ENCODE data around the gene URI1. TPM values are rescaled to one million over a fixed set of nuclear protein-coding genes. Genes with fewer than 3 reads are reported as not detected.

Gene URI1
- total and polyA plus RNA-seq, 2 donors = 37.9 to 111 TPM

- Histone ChIP-seq H3K4me1 (ENCODE audit: insufficient read depth) (no peaks in the 10 kb centered on the region), H3K27ac (ENCODE audit: low read depth) (no peak overlapping the region), H3K36me3 (ENCODE audit: insufficient read depth) (no peaks in the 10 kb centered on the region), H3K4me3 (ENCODE audit: low read depth, low read length) (no peak overlapping the region)
- no peak for DNase-seq (ENCODE audit: extremely low spot score)
- WGBS = 91% methylated on average over 3 of the region's 3 CpGs
Observed at GRCh38 chr19:30001301-30001700, 59.3 kb downstream of the URI1 start.

GRCh38 chr19:30001791-30002190 is 59.8 kb downstream of the URI1 start:
- no peak for DNase-seq (ENCODE audit: extremely low spot score)
- 55% methylated on average over 4 of the region's 4 CpGs for WGBS
- no peak overlapping the region for H3K4me3 ChIP-seq (ENCODE audit: low read depth, low read length)
- H3K36me3 ChIP-seq (ENCODE audit: insufficient read depth) = no peaks in the 10 kb centered on the region
- no peaks in the 10 kb centered on the region for H3K4me1 ChIP-seq (ENCODE audit: insufficient read depth)
- H3K27ac ChIP-seq (ENCODE audit: low read depth) = no peak overlapping the region

GRCh38 chr19:30003866-30004265 is 61.8 kb downstream of the URI1 start:
- Histone ChIP-seq H3K36me3 (ENCODE audit: insufficient read depth) (no peaks in the 10 kb centered on the region), H3K27ac (ENCODE audit: low read depth) (no peak overlapping the region), H3K4me1 (ENCODE audit: insufficient read depth) (no peaks in the 10 kb centered on the region), H3K4me3 (ENCODE audit: low read depth, low read length) (no peak overlapping the region)
- DNase-seq (ENCODE audit: extremely low spot score) = no peak
- 52% methylated on average over 6 of the region's 6 CpGs for WGBS

- Histone ChIP-seq H3K4me3 (ENCODE audit: low read depth, low read length) (no peak overlapping the region), H3K4me1 (ENCODE audit: insufficient read depth) (no peaks in the 10 kb centered on the region), H3K36me3 (ENCODE audit: insufficient read depth) (no peaks in the 10 kb centered on the region), H3K27ac (ENCODE audit: low read depth) (no peak overlapping the region)
- DNase-seq (ENCODE audit: extremely low spot score) = no peak
- 89% methylated on average over 1 of the region's 1 CpG for WGBS
Observed at GRCh38 chr19:30004403-30004802, 62.4 kb downstream of the URI1 start.

- no peak overlapping the region for H3K4me3 ChIP-seq (ENCODE audit: low read depth, low read length)
- DNase-seq (ENCODE audit: extremely low spot score) = no peak
- 79% methylated on average over 4 of the region's 4 CpGs for WGBS
- no peaks in the 10 kb centered on the region for H3K4me1 ChIP-seq (ENCODE audit: insufficient read depth)
- H3K36me3 ChIP-seq (ENCODE audit: insufficient read depth) = no peaks in the 10 kb centered on the region
- no peak overlapping the region for H3K27ac ChIP-seq (ENCODE audit: low read depth)
Observed at GRCh38 chr19:30006207-30006606, 64.2 kb downstream of the URI1 start.

GRCh38 chr19:30008169-30008568 is 66.1 kb downstream of the URI1 start:
- 98% methylated on average over 2 of the region's 2 CpGs for WGBS
- Histone ChIP-seq H3K4me3 (ENCODE audit: low read depth, low read length) (no peak overlapping the region), H3K4me1 (ENCODE audit: insufficient read depth) (no peaks in the 10 kb centered on the region), H3K36me3 (ENCODE audit: insufficient read depth) (no peaks in the 10 kb centered on the region), H3K27ac (ENCODE audit: low read depth) (no peak overlapping the region)
- DNase-seq (ENCODE audit: extremely low spot score) = no peak

- WGBS = 96% methylated on average over 10 of the region's 10 CpGs
- H3K36me3 ChIP-seq (ENCODE audit: insufficient read depth) = no peaks in the 10 kb centered on the region
Observed at GRCh38 chr19:30009013-30009412, 67.0 kb downstream of the URI1 start.

GRCh38 chr19:30011051-30011578 is 69.1 kb downstream of the URI1 start:
- Histone ChIP-seq H3K4me3 (ENCODE audit: low read depth, low read length) (no peak overlapping the region), H3K36me3 (ENCODE audit: insufficient read depth) (no peaks in the 10 kb centered on the region), H3K4me1 (ENCODE audit: insufficient read depth) (no peaks in the 10 kb centered on the region), H3K27ac (ENCODE audit: low read depth) (no peak overlapping the region)
- WGBS = 73% methylated on average over 9 of the region's 9 CpGs
- DNase-seq (ENCODE audit: extremely low spot score) = no peak

More at GRCh38 chr19:30009013-30009412, 67.0 kb downstream of the URI1 start:
- H3K27ac ChIP-seq (ENCODE audit: low read depth) = no peak overlapping the region
- H3K4me1 ChIP-seq (ENCODE audit: insufficient read depth) = no peaks in the 10 kb centered on the region
- H3K4me3 ChIP-seq (ENCODE audit: low read depth, low read length) = no peak overlapping the region
- DNase-seq (ENCODE audit: extremely low spot score) = no peak

- no peaks in the 10 kb centered on the region for H3K4me1 ChIP-seq (ENCODE audit: insufficient read depth)
- no peak for DNase-seq (ENCODE audit: extremely low spot score)
- H3K4me3 ChIP-seq (ENCODE audit: low read depth, low read length) = no peak overlapping the region
- 94% methylated on average over 3 of the region's 3 CpGs for WGBS
- no peak overlapping the region for H3K27ac ChIP-seq (ENCODE audit: low read depth)
- no peaks in the 10 kb centered on the region for H3K36me3 ChIP-seq (ENCODE audit: insufficient read depth)
Observed at GRCh38 chr19:30014770-30015169, 72.7 kb downstream of the URI1 start.

- Histone ChIP-seq H3K27ac (ENCODE audit: low read depth) (no peak overlapping the region), H3K36me3 (ENCODE audit: insufficient read depth) (no peaks in the 10 kb centered on the region), H3K4me3 (ENCODE audit: low read depth, low read length) (no peak overlapping the region), H3K4me1 (ENCODE audit: insufficient read depth) (no peaks in the 10 kb centered on the region)
- DNase-seq (ENCODE audit: extremely low spot score) = no peak
Observed at GRCh38 chr19:30017172-30017571, 75.1 kb downstream of the URI1 start.

- WGBS = 86% methylated on average over 1 of the region's 1 CpG
Observed at GRCh38 chr19:30020189-30020588, 78.2 kb downstream of the URI1 start.

GRCh38 chr19:30022659-30023058 is 80.6 kb downstream of the URI1 start:
- H3K4me3 ChIP-seq (ENCODE audit: low read depth, low read length) = no peak overlapping the region
- no peaks in the 10 kb centered on the region for H3K4me1 ChIP-seq (ENCODE audit: insufficient read depth)
- no peaks in the 10 kb centered on the region for H3K36me3 ChIP-seq (ENCODE audit: insufficient read depth)
- no peak overlapping the region for H3K27ac ChIP-seq (ENCODE audit: low read depth)
- 95% methylated on average over 1 of the region's 1 CpG for WGBS
- DNase-seq (ENCODE audit: extremely low spot score) = no peak

More at GRCh38 chr19:30020189-30020588, 78.2 kb downstream of the URI1 start:
- DNase-seq (ENCODE audit: extremely low spot score) = no peak
- H3K27ac ChIP-seq (ENCODE audit: low read depth) = no peak overlapping the region
- no peaks in the 10 kb centered on the region for H3K36me3 ChIP-seq (ENCODE audit: insufficient read depth)
- no peak overlapping the region for H3K4me3 ChIP-seq (ENCODE audit: low read depth, low read length)
- no peaks in the 10 kb centered on the region for H3K4me1 ChIP-seq (ENCODE audit: insufficient read depth)

- no peak overlapping the region for H3K4me3 ChIP-seq (ENCODE audit: low read depth, low read length)
- no peaks in the 10 kb centered on the region for H3K4me1 ChIP-seq (ENCODE audit: insufficient read depth)
- no peak overlapping the region for H3K27ac ChIP-seq (ENCODE audit: low read depth)
- no peak for DNase-seq (ENCODE audit: extremely low spot score)
- no peaks in the 10 kb centered on the region for H3K36me3 ChIP-seq (ENCODE audit: insufficient read depth)
Observed at GRCh38 chr19:30023330-30023729, 81.3 kb downstream of the URI1 start.

GRCh38 chr19:30024091-30024490 is 82.1 kb downstream of the URI1 start:
- H3K4me1 ChIP-seq (ENCODE audit: insufficient read depth) = no peaks in the 10 kb centered on the region
- no peak for DNase-seq (ENCODE audit: extremely low spot score)

GRCh38 chr19:30026933-30027332 is 84.9 kb downstream of the URI1 start:
- peaks cover 1% of the 10 kb centered on the region for H3K36me3 ChIP-seq (ENCODE audit: insufficient read depth)
- H3K4me3 ChIP-seq (ENCODE audit: low read depth, low read length) = no peak overlapping the region
- no peak for DNase-seq (ENCODE audit: extremely low spot score)
- no peak overlapping the region for H3K27ac ChIP-seq (ENCODE audit: low read depth)
- 97% methylated on average over 1 of the region's 1 CpG for WGBS
- no peaks in the 10 kb centered on the region for H3K4me1 ChIP-seq (ENCODE audit: insufficient read depth)

More at GRCh38 chr19:30024091-30024490, 82.1 kb downstream of the URI1 start:
- Histone ChIP-seq H3K27ac (ENCODE audit: low read depth) (no peak overlapping the region), H3K36me3 (ENCODE audit: insufficient read depth) (no peaks in the 10 kb centered on the region), H3K4me3 (ENCODE audit: low read depth, low read length) (no peak overlapping the region)

Measured in urinary bladder (tissue), 4 donors.